Ishikawa (cell line): Measurements from ENCODE around the gene TMEM8B.

Experiments used
- EGR1 ChIP-seq: IDR thresholded peaks from 2 replicates; pipeline ENCODE4 v1.6.1; 2012
- EP300 ChIP-seq: IDR thresholded peaks from 2 replicates; pipeline ENCODE4 v1.6.1; 2012; ENCODE audit warnings: borderline replicate concordance
- RAD21 ChIP-seq: IDR thresholded peaks from 2 replicates; pipeline ENCODE4 v1.6.1; 2012; ENCODE audit warnings: low read depth
- REST ChIP-seq: IDR thresholded peaks from 2 replicates; pipeline ENCODE4 v1.6.1; 2012; ENCODE audit warnings: low read depth, mild to moderate bottlenecking
- TAF1 ChIP-seq: IDR thresholded peaks from 2 replicates; pipeline ENCODE4 v1.6.1; 2012; ENCODE audit warnings: low read depth, mild to moderate bottlenecking
- TCF12 ChIP-seq: IDR thresholded peaks from 2 replicates; pipeline ENCODE4 v1.6.1; 2012; ENCODE audit warnings: low read depth
- TEAD4 ChIP-seq: IDR thresholded peaks from 2 replicates; pipeline ENCODE4 v1.6.1; 2012
- YY1 ChIP-seq: IDR thresholded peaks from 2 replicates; pipeline ENCODE4 v1.6.1; 2012; ENCODE audit warnings: low read depth

GRCh38 chr9:35856882-35857281, 27.9 kb downstream of the TMEM8B start:
- no peak for TF ChIP-seq YY1
- no peak for TF ChIP-seq REST
- TF ChIP-seq TAF1, result no peak
- no peak for TF ChIP-seq RAD21
- TF ChIP-seq TCF12, result no peak
- no peak for TF ChIP-seq EP300
- no peak for TF ChIP-seq EGR1
- TF ChIP-seq TEAD4, result no peak
